ENCODE results near the gene NEU4. TPM values are rescaled to one million over a fixed set of nuclear protein-coding genes. Genes with fewer than 3 reads are reported as not detected.
A peak's percentile ranks its signal among the peaks of the same experiment; 100 is the strongest.

Gene NEU4
- total RNA-seq, 1 donor from 2014 or later: 3.2 TPM

DNA sequence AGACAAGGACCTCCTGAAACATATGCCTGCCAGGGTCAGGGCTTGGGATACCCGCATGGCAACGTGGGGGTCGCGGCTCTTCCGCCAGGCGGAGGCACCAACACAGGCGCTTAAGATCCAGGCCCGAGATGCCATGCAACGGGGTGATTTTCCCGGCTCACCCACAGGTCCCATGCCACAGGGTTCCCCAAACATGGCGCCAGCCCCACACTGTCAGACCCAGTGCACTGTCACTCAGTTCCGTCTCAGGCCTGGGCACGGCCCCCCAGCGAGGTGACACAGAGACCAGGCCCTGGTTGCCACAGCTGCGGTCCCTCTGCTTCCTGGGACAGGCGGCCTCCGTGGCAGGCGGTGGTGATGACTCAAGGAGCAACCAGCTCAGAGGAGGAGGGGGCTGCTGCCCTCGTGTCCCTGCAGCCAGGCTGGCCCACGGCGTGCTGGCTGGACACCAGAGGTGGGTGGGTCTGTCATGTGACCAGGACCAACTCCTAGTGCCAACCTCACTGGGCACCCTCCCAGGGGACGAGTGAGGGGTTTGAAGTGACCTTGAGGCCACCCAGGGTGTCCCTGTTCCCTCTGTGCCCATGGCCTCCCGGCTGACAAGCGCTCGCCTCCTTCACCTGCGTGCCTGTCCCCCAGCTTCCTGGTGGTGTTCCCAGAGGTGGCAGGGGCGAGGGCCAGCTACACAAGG, 44.8 kb downstream of the NEU4 start:
- H3K4me1 Mint-ChIP-seq (ENCODE audit: low read depth): peaks cover 10% of the 10 kb centered on the region
- no peaks in the 10 kb centered on the region for H3K9me3 Mint-ChIP-seq
- DNase-seq (ENCODE audit: low spot score): no peak
- H3K4me3 Mint-ChIP-seq (ENCODE audit: low read depth): no peak overlapping the region
- H3K27ac Mint-ChIP-seq: no peak overlapping the region
- H3K36me3 Mint-ChIP-seq (ENCODE audit: low read depth): peaks cover 17% of the 10 kb centered on the region
- H3K27me3 Mint-ChIP-seq (ENCODE audit: low read depth): no peaks in the 10 kb centered on the region
- intact Hi-C loops (cut with micrococcal nuclease): no loop called here

DNA sequence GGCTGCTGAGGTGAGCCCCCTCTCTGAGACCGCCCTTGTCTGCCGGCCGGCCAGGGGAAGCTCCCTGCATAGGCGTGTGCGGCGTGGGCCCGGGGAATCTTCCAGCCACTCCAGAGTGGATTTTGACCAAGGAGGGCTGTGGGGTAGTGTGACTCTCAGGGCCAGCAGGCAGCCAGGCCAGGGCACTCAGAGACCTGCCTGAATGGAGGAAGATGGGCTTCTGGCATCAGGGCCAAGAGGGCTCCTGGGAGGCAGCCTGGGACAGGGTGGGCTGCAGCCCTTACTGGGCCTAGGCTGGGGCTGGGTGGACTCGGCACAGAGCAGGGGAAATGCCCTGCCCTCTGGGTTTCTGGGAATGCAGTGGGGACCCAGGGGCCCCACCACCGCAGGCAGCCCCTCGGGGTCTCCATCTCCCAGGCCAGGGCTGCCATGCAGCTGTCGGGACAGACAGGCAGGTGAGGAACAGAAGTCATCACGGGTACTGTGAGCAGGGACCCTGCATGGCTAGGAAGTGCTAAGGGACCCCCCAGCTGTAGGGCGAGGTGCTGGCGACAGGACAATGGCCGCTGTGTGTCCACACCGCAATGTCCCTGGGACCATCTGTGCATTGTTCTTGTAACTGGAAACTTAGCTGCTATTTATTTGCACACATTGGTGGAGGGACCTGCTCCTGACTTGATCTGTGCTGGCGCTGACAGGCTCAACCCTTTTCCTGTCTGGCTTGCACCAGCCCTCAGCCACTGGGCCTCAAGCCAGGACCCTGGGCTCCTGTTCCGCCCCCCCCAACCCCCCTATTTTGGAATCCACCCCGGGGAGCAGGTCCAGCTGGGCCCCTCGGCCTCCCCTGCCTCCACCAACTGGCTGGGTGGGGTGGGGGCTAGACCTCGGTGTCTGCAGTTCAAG, 45.6 kb downstream of the NEU4 start:
- Mint-ChIP-seq H3K9me3 (no peaks in the 10 kb centered on the region), H3K27ac (no peak overlapping the region), H3K4me3 (ENCODE audit: low read depth) (no peak overlapping the region), H3K27me3 (ENCODE audit: low read depth) (no peaks in the 10 kb centered on the region), H3K4me1 (ENCODE audit: low read depth) (peaks cover 12% of the 10 kb centered on the region), H3K36me3 (ENCODE audit: low read depth) (peaks cover 17% of the 10 kb centered on the region)
- intact Hi-C loops (cut with micrococcal nuclease): no loop called here
- DNase-seq (ENCODE audit: low spot score): no peak

DNA sequence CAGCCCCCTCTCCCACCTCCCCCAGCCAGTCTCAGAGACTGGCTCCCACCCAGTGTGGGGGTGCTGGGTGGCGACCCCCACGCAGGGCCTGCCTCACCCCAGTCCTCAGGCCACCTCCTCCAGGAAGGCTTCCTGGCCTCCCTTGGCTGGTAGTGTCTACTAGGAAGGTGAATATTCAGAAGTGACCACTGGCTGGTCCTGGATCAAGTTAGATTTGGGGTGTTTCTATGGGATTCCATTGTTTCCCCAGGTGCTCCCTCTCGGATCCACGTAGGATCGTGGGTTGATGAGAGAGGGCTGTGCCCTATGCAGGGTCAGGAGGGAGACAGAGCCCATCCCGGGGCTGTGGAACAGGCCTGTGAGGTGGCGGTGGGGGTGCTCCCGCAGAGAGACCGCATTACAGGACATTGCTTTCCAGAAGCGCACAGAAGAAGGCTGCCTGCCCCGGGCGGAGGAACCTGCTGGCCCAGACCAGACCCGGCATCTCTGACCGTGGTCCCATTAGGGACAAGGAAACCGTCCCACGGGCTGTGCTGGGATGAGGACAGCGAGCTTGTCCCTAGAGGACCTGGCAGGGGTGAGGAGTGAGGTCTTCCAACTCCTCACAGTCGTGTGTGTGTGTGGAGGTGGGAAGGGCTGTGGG, 46.4 kb downstream of the NEU4 start:
- no peak for DNase-seq (ENCODE audit: low spot score)
- Mint-ChIP-seq H3K36me3 (ENCODE audit: low read depth) (peaks cover 17% of the 10 kb centered on the region), H3K4me1 (ENCODE audit: low read depth) (peaks cover 15% of the 10 kb centered on the region), H3K27me3 (ENCODE audit: low read depth) (no peaks in the 10 kb centered on the region), H3K4me3 (ENCODE audit: low read depth) (peak overlapping the region; percentile 26), H3K9me3 (no peaks in the 10 kb centered on the region), H3K27ac (no peak overlapping the region)
- intact Hi-C loops (cut with micrococcal nuclease): no loop called here

DNA sequence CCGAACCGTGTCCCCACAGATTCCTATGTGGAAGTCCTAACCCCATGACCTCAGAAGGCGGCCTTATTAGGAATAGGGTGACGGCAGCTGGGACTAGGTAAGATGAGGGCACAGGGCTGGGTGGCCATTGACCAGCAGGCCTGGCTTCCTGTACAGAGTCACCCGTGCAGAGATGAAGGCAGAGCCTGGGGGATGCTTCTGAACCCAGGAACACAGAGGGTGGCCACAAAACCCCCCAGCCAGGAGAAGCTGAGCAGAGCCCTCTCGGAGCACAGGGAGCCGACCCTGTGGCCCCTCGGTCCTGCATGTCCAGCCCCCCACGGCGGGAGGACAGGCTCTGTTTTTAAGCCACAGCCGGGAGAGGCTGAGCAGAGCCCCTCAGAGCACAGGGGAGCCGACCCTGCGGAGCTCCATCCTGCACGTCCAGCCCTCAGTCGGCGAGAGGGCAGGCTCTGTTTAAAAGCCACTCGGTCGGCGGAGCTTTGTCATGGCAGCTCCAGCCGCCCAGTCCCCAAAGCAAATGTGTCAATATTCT, 47.0 kb downstream of the NEU4 start:
- intact Hi-C loops (cut with micrococcal nuclease): no loop called here
- H3K9me3 Mint-ChIP-seq: no peaks in the 10 kb centered on the region
- peaks cover 17% of the 10 kb centered on the region for H3K36me3 Mint-ChIP-seq (ENCODE audit: low read depth)
- H3K4me3 Mint-ChIP-seq (ENCODE audit: low read depth): peak overlapping the region; percentile 26
- DNase-seq (ENCODE audit: low spot score): no peak
- H3K4me1 Mint-ChIP-seq (ENCODE audit: low read depth): peaks cover 17% of the 10 kb centered on the region
- no peak overlapping the region for H3K27ac Mint-ChIP-seq
- no peaks in the 10 kb centered on the region for H3K27me3 Mint-ChIP-seq (ENCODE audit: low read depth)

DNA sequence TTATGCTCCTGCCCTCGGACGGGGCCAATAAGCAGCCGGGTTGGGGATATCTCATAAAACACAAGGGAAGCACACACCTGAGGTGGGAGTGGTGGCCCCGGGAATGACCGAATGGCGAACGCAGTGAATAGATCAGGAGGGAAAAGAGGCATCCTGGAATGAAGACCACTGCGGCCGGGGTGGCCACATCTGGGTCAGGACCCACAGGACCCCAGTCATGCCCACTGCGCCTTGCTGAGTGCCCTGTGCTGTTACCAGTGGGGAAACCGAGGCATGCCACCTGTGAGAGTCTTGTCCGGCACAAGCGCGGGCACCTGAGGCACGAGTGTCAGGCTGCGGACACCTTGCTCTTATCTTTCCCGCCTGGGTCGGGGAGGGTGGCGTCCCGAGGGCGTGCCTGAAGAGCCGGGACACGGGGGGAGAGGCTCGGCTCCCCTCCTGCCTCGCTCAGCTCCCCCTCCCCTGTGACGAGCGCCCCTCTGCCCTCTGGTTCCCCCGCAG, 48.1 kb downstream of the NEU4 start:
- DNase-seq (ENCODE audit: low spot score): no peak
- H3K4me1 Mint-ChIP-seq (ENCODE audit: low read depth): peaks cover 28% of the 10 kb centered on the region
- H3K4me3 Mint-ChIP-seq (ENCODE audit: low read depth): peak overlapping the region; percentile 70
- H3K27ac Mint-ChIP-seq: peak overlapping the region; percentile 20
- intact Hi-C loops (cut with micrococcal nuclease): no loop called here
- peaks cover 14% of the 10 kb centered on the region for H3K36me3 Mint-ChIP-seq (ENCODE audit: low read depth)
- H3K27me3 Mint-ChIP-seq (ENCODE audit: low read depth): no peaks in the 10 kb centered on the region
- H3K9me3 Mint-ChIP-seq: no peaks in the 10 kb centered on the region

DNA sequence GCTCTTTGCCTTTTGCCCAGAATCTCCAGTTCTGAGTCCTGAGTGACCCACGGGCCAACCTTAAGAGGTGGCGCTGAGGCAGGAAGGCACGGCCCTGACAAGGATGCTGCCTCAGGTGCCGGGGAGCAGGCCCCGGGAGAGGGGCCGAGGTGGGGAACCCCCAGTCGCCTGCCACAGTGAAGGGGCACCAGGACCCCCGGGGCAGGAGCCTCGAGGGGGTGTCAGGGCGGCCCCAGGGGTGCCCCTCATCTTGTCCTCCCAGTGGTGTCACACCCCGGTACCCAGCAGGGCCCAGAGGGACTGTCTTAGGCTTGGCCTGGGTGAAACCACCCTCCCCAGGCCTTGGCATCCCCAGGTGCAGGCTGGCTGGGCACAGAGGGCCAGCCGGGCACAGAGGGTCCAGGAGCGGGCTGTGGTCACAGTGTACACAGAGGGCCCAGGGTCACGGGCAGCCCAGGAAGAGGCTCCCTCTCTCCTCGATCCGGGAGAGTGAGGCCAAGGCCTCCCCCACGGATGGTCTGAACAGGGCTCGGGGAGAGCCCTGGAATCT, 48.7 kb downstream of the NEU4 start:
- Mint-ChIP-seq H3K9me3 (no peaks in the 10 kb centered on the region), H3K4me3 (ENCODE audit: low read depth) (peak overlapping the region; percentile 83), H3K36me3 (ENCODE audit: low read depth) (peaks cover 14% of the 10 kb centered on the region), H3K27me3 (ENCODE audit: low read depth) (no peaks in the 10 kb centered on the region), H3K27ac (peak overlapping the region; percentile 69), H3K4me1 (ENCODE audit: low read depth) (peaks cover 29% of the 10 kb centered on the region)
- DNase-seq (ENCODE audit: low spot score): no peak
- intact Hi-C loops (cut with micrococcal nuclease): no loop called here

DNA sequence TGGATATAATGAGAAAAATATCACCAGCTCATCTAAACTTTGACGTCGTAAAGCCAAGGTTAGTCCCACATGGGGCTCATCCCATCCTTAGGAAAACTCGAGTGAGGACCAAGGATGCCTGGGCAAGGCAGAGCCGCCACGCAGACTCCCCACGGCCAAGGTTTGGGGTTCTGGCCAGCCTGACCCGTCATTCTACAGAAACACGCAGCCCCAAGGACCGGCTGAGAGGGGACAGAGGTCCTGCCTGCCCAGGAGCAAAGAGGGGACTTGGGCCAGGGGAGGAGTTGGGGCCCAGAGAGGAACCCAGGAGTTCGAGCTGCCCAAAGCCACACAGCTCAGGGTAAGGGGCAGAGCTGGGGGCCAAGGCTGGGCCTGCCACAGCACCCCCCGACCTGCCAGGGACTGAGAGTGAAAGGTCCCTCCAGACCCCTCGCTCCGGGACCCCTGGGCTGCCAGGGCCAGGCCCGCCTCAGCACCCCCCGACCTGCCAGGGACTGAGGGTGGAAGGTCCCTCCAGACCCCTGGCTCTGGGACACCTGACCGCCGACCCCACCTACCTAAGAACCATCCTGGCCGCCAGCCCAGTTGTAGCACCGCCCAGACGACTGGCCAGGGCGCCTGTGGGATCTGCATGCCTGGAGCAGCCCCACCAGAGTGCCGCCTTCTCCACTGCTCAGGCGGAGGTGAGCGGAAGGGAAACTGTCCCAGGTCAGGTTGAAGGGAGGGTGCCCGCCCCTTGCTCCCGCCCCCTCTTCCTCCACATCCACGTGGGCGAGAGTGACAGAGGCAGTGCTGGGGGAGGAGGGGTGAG, 49.4 kb downstream of the NEU4 start, which contains the start of gene PDCD1:
TSS of gene PDCD1 (minus strand) at position 689 of the 811 bp plus-strand sequence. CDS start at position 633, 56 bp downstream.
- Mint-ChIP-seq H3K27me3 (ENCODE audit: low read depth) (no peaks in the 10 kb centered on the region), H3K9me3 (no peaks in the 10 kb centered on the region), H3K4me1 (ENCODE audit: low read depth) (peaks cover 36% of the 10 kb centered on the region), H3K4me3 (ENCODE audit: low read depth) (peak within 1 kb of the TSS; percentile 83), H3K27ac (peak within 1 kb of the TSS; percentile 97), H3K36me3 (ENCODE audit: low read depth) (peaks cover 14% of the 10 kb centered on the region)
- intact Hi-C loops (cut with micrococcal nuclease): loop anchor here (1.0 kb wide), 1 partner anchor 14 kb away; no protein-coding TSS in a partner anchor
- DNase-seq (ENCODE audit: low spot score): peak; percentile 52

DNA sequence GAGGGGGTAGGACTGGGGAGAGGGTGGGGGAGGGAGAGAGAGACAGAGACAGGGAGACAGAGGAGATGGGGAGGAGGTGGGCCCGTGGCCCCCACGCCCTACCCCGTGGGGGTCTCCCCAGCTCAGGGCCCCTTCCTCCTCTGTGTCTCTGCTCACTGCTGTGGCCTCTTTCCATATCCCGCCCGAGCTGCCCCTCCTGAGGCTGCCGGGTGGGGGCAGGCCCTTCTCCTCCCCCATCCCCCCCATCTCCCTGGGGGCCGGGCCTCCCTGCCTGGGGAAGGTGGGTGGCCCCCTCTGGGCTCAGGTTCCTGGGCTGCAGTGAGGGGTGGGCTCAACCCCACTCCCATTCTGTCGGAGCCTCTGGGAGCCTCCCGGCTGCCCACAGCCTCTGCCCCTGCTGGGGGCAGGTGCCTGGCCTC, 50.0 kb downstream of the NEU4 start:
- peaks cover 1% of the 10 kb centered on the region for H3K9me3 Mint-ChIP-seq
- no peaks in the 10 kb centered on the region for H3K27me3 Mint-ChIP-seq (ENCODE audit: low read depth)
- DNase-seq (ENCODE audit: low spot score): no peak
- peaks cover 14% of the 10 kb centered on the region for H3K36me3 Mint-ChIP-seq (ENCODE audit: low read depth)
- H3K4me3 Mint-ChIP-seq (ENCODE audit: low read depth): peak overlapping the region; percentile 83
- peak overlapping the region; percentile 97 for H3K27ac Mint-ChIP-seq
- H3K4me1 Mint-ChIP-seq (ENCODE audit: low read depth): peaks cover 39% of the 10 kb centered on the region
- intact Hi-C loops (cut with micrococcal nuclease): loop anchor here (1.0 kb wide), 1 partner anchor 15 kb away; no protein-coding TSS in a partner anchor

DNA sequence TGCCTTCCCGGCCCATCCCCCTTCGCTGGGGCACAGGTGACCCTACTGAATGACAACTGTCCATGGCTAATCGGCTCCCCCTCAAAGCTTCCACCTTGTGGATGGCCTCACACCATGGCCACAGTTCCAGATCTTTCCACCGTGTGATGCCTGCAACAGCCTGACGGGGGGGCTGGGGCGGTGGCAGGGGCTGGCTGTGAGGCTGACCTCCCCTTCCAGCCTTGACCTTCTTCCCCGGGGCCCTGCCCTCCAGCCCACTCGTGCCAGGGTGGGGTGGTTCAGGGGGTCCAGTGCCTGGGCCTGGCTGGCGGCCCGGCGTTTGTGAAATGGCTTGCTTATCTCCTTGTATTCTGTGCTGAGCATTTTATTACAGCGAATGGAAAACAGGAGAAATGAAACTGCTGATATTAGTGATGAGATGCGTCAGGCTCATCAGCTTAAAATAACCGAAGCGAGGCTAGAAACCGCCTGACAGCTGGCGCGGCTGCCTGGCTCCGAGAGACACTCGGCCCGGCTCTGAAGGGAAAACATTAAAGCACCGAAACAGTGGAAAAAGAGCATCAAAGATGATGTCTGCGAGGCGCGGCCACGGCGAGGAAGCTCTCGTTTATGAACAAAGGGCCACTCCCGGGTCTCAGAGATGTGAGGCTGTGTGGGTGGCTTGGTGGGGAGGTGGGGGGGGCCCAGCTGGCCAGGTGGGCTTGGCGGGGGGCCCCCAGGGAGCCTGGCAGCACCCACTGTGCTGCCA, 50.6 kb downstream of the NEU4 start:
- Mint-ChIP-seq H3K36me3 (ENCODE audit: low read depth) (peaks cover 17% of the 10 kb centered on the region), H3K4me1 (ENCODE audit: low read depth) (peaks cover 45% of the 10 kb centered on the region), H3K27ac (peak overlapping the region; percentile 97), H3K9me3 (peaks cover 7% of the 10 kb centered on the region), H3K27me3 (ENCODE audit: low read depth) (peaks cover 4% of the 10 kb centered on the region), H3K4me3 (ENCODE audit: low read depth) (peak overlapping the region; percentile 75)
- peak; percentile 48 for DNase-seq (ENCODE audit: low spot score)
- intact Hi-C loops (cut with micrococcal nuclease): loop anchor here (1.0 to 5.0 kb wide), 2 partner anchors 15 to 127 kb away; partner anchors contain the start of gene D2HGDH

DNA sequence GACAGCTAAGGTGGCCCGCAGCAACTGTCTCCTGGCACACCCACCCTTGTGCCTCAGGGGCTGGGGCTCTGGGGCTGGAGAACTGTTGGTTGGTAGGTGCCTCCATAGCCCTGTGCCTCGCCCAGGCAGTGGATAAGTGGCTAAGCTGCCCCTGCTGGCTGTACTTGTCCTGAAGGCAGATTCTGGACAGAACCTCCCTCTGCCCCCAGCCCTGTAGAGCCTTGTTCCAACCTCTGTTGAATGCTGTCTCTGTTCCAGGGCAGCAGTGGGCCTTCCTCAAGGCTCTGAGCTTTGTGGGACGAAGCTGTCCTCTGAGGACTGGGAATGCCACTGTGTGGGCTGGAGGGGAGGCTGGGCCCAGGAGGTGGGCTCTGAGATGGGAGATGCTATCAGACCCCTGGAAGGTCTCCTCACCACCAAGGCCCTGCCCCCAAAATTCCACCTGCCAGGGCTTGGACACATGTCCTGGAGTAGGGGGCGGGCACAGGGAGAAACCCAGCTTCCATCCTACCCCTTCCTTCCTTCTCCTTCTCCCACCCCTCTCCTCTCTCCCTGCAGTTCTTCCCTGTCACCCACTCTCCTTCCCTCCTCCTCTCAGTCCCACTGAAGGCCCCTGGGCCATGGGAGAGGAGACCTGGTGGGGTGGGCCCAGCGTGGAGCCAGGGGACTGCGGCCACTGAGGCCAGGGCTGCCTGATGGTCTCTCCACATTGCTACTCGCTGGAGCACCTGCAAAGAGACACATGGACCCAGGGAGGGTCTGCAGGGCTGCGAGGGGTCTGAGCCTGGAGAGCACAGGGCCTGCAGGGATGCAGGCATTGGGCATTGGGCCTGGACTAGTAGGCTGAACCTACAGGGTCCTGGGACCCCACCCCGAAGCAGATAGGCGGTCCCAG, 51.4 kb downstream of the NEU4 start:
- no peak for DNase-seq (ENCODE audit: low spot score)
- peaks cover 17% of the 10 kb centered on the region for H3K36me3 Mint-ChIP-seq (ENCODE audit: low read depth)
- intact Hi-C loops (cut with micrococcal nuclease): loop anchor here (5.0 kb wide), 1 partner anchor 128 kb away; the partner anchor contains the start of gene D2HGDH
- peaks cover 10% of the 10 kb centered on the region for H3K27me3 Mint-ChIP-seq (ENCODE audit: low read depth)
- H3K4me3 Mint-ChIP-seq (ENCODE audit: low read depth): peak overlapping the region; percentile 19
- H3K9me3 Mint-ChIP-seq: peaks cover 7% of the 10 kb centered on the region
- peaks cover 53% of the 10 kb centered on the region for H3K4me1 Mint-ChIP-seq (ENCODE audit: low read depth)
- peak overlapping the region; percentile 97 for H3K27ac Mint-ChIP-seq

Data from activated T-helper 2 cell treated with anti-CD3 and anti-CD28 coated beads, Interferon-gamma antibody, Interleukin-2, Interleukin-4, amounts not matched to agents 10 μg/mL and 5 μg/mL and 100 μg/mL, durations not matched to agents 14 hours and 24 hours and 36 hours (primary cell).